Loucy (cell line): ENCODE data around the gene CNOT2.

Experiments used
- H2AFZ ChIP-seq: fragments of 200-600 bp; sonication (generic); 2 replicates; pipeline ENCODE4 v1.6.0; 2016; ENCODE audit warnings: antibody characterized with exemption, mild to moderate bottlenecking, low read length, moderate library complexity
- H3F3A ChIP-seq: fragments of 200-600 bp; 2 replicates; pipeline ENCODE4 v1.6.0; 2016; ENCODE audit warnings: antibody characterized with exemption, low read depth, mild to moderate bottlenecking
- H3K27me3 ChIP-seq: fragments of 200-600 bp; sonication (generic); 2 replicates; pipeline ENCODE4 v1.6.1; 2014; ENCODE audit warnings: low read length, mild to moderate bottlenecking; ENCODE audit not compliant: insufficient read depth, poor library complexity, severe bottlenecking
- H3K36me3 ChIP-seq: fragments of 200-600 bp; sonication (generic); 2 replicates; pipeline ENCODE4 v1.6.1; 2016; ENCODE audit warnings: low read length; ENCODE audit not compliant: insufficient read depth
- H3K4me1 ChIP-seq: fragments of 200-600 bp; sonication (generic); 2 replicates; pipeline ENCODE4 v1.5.1; 2014; ENCODE audit warnings: low read length, mild to moderate bottlenecking; ENCODE audit not compliant: insufficient read depth, poor library complexity, severe bottlenecking
- H3K4me2 ChIP-seq: fragments of 200-600 bp; sonication (generic); 2 replicates; pipeline ENCODE4 v1.6.0; 2014; ENCODE audit warnings: antibody characterized with exemption, low read length, low read depth, mild to moderate bottlenecking; ENCODE audit not compliant: poor library complexity, severe bottlenecking
- H3K4me3 ChIP-seq: fragments of 200-600 bp; sonication (generic); 2 replicates; pipeline ENCODE4 v1.5.1; 2014; ENCODE audit warnings: low read length, mild to moderate bottlenecking, mixed read lengths; ENCODE audit not compliant: poor library complexity, severe bottlenecking
- H3K79me2 ChIP-seq: fragments of 200-600 bp; sonication (generic); 2 replicates; pipeline ENCODE4 v1.6.1; 2014; ENCODE audit warnings: low read length; ENCODE audit not compliant: insufficient read depth
- H3K9ac ChIP-seq: fragments of 200-600 bp; sonication (generic); 2 replicates; pipeline ENCODE4 v1.6.0; 2014; ENCODE audit warnings: mild to moderate bottlenecking, low read depth, low read length, moderate library complexity; ENCODE audit not compliant: poor library complexity, severe bottlenecking
- H3K9me2 ChIP-seq: fragments of 200-600 bp; sonication (generic); replicated peaks from 2 replicates; pipeline ENCODE4 v1.6.1; 2016; ENCODE audit warnings: low read depth, low read length, mixed read lengths
- H3K9me3 ChIP-seq: fragments of 200-600 bp; sonication (generic); 2 replicates; pipeline ENCODE4 v1.6.1; 2014; ENCODE audit warnings: mild to moderate bottlenecking, antibody characterized with exemption, low read length, low read depth; ENCODE audit not compliant: insufficient read depth
- H4K20me1 ChIP-seq: fragments of 200-600 bp; sonication (generic); 2 replicates; pipeline ENCODE4 v1.6.0; 2014; ENCODE audit warnings: antibody characterized with exemption, low read length, mild to moderate bottlenecking; ENCODE audit not compliant: insufficient read depth, poor library complexity, severe bottlenecking
- EZH2phosphoT487 ChIP-seq: fragments of 200-600 bp; IDR thresholded peaks from 2 replicates; pipeline ENCODE4 v1.6.1; 2018; ENCODE audit warnings: antibody characterized with exemption, mild to moderate bottlenecking, moderate library complexity, borderline replicate concordance
- TF ChIP-seq, protein P1 (sequence below): fragments of 200-600 bp; sonication (generic); conservative IDR thresholded peaks from 2 replicates; pipeline ENCODE4 v1.5.1; 2014; ENCODE audit warnings: mild to moderate bottlenecking, antibody characterized with exemption, low read length

Gene CNOT2, protein sequence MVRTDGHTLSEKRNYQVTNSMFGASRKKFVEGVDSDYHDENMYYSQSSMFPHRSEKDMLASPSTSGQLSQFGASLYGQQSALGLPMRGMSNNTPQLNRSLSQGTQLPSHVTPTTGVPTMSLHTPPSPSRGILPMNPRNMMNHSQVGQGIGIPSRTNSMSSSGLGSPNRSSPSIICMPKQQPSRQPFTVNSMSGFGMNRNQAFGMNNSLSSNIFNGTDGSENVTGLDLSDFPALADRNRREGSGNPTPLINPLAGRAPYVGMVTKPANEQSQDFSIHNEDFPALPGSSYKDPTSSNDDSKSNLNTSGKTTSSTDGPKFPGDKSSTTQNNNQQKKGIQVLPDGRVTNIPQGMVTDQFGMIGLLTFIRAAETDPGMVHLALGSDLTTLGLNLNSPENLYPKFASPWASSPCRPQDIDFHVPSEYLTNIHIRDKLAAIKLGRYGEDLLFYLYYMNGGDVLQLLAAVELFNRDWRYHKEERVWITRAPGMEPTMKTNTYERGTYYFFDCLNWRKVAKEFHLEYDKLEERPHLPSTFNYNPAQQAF

DNA sequence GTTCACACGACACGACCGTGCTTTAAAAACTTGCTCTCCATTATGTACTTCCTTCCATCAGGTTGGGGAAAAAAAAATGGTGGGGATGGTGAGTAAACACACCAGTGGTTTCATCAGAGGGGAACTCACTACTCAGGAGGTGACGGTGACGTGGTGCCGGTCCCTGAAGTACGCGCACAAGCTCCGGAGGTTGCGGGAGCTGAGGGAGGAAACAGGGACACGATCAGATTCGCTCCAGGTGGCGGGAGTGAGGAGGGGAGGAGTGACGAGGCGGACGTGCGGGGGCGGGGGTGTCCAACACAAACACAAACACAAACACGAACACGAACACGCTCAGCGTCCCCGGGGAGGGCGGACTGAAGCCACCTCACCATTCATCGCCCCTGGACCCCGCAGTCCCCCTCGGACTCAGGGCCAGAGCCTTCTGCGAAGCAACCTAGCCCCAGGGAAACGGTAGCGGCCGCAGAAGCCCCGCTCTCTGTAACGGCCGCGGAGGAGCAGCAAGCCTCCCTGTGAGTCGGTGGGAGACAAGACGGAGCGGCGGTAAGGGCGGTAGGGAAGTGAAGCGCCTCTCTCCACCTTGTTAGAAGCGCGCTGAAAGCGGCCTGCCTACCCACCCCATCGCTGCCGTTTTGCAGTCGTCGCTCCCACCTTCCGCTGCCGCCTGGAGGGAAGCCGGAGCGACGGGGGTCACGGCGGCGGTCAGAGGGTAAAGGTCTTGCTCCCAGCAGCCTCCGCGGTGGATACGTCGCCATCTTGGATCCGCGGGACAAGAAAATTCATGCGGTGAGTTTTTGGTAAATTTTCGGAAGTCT lies at the start of gene CNOT2:
TSS of gene CNOT2 (plus strand) at position 739 of the 815 bp plus-strand sequence. CDS start 34,794 bp downstream, outside the sequence.
- no peaks in the 10 kb centered on the region for H3F3A ChIP-seq
- peak within 1 kb of the TSS; percentile 100 for H3K4me2 ChIP-seq
- TF ChIP-seq, protein P1, sequence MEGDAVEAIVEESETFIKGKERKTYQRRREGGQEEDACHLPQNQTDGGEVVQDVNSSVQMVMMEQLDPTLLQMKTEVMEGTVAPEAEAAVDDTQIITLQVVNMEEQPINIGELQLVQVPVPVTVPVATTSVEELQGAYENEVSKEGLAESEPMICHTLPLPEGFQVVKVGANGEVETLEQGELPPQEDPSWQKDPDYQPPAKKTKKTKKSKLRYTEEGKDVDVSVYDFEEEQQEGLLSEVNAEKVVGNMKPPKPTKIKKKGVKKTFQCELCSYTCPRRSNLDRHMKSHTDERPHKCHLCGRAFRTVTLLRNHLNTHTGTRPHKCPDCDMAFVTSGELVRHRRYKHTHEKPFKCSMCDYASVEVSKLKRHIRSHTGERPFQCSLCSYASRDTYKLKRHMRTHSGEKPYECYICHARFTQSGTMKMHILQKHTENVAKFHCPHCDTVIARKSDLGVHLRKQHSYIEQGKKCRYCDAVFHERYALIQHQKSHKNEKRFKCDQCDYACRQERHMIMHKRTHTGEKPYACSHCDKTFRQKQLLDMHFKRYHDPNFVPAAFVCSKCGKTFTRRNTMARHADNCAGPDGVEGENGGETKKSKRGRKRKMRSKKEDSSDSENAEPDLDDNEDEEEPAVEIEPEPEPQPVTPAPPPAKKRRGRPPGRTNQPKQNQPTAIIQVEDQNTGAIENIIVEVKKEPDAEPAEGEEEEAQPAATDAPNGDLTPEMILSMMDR: no peak
- TF ChIP-seq EZH2phosphoT487: no peak
- H3K27me3 ChIP-seq: no peaks in the 10 kb centered on the region
- peaks cover 60% of the 10 kb centered on the region for H4K20me1 ChIP-seq
- H3K9me2 ChIP-seq: no peaks in the 10 kb centered on the region
- peak within 1 kb of the TSS; percentile 94 for H3K9ac ChIP-seq
- peaks cover 61% of the 10 kb centered on the region for H3K4me1 ChIP-seq
- peaks cover 7% of the 10 kb centered on the region; the same call in 1 of the 2 replicates for H3K36me3 ChIP-seq
- peak within 1 kb of the TSS; percentile 98 for H3K4me3 ChIP-seq
- H3K9me3 ChIP-seq: no peaks in the 10 kb centered on the region
- H3K79me2 ChIP-seq: peaks cover 80% of the 10 kb centered on the region
- peak within 1 kb of the TSS; percentile 91 for H2AFZ ChIP-seq

DNA sequence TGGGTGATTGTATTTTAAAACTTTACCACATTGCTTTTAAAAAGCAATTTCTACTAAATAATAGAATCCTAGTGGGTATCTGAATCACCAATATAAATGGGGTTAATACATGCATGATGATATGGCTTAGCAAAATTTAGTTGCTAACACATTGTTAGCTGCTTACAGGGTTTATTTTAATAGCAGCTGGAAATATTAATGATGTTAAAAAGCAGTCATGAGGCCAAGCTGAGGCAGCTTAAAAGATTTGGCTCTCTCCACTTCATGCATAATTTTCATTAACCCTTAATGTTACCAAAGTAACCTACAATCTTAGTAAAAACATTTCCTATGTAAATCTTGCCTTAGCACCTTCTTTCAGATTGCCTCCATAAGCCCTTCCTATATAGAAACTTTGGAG lies 49.2 kb upstream of the CNOT2 start:
- no peaks in the 10 kb centered on the region for H3K9me3 ChIP-seq
- H3K79me2 ChIP-seq: no peaks in the 10 kb centered on the region
- H3K4me3 ChIP-seq: no peak overlapping the region
- H3K27me3 ChIP-seq: no peaks in the 10 kb centered on the region
- TF ChIP-seq, protein P1: no peak
- no peak for TF ChIP-seq EZH2phosphoT487
- no peaks in the 10 kb centered on the region for H3F3A ChIP-seq
- H3K4me1 ChIP-seq: peaks cover 6% of the 10 kb centered on the region
- H3K36me3 ChIP-seq: no peaks in the 10 kb centered on the region
- no peak overlapping the region for H3K4me2 ChIP-seq
- no peak overlapping the region for H3K9ac ChIP-seq
- H2AFZ ChIP-seq: no peak overlapping the region
- H3K9me2 ChIP-seq: no peaks in the 10 kb centered on the region
- no peaks in the 10 kb centered on the region for H4K20me1 ChIP-seq

DNA sequence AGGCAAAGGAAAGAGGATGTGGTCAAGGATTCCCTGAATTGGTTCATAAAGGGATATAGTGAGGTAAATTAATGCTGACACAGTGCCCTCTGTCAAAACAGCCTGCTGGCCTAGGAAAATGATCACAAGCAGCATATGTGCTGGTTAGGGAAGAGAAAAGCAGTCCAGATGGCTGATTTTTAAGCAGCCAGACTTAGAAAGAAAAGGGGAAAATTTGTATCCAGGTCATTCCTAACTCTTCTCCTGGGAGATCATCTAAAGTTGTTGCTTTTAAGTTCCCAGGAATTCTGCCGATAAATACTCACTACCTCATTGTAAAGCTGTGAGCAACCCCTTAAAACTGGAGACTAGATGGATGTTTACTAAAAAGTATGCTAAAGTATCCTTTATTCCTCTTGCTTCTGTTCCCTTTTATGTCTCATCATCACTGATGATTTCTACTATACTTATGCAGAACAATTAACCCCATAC lies 46.4 kb upstream of the CNOT2 start:
- no peak overlapping the region for H2AFZ ChIP-seq
- H3K36me3 ChIP-seq: no peaks in the 10 kb centered on the region
- no peaks in the 10 kb centered on the region for H3K27me3 ChIP-seq
- no peak overlapping the region for H3K9ac ChIP-seq
- H3K4me1 ChIP-seq: no peaks in the 10 kb centered on the region
- H3K9me2 ChIP-seq: no peaks in the 10 kb centered on the region
- no peaks in the 10 kb centered on the region for H4K20me1 ChIP-seq
- H3F3A ChIP-seq: no peaks in the 10 kb centered on the region
- TF ChIP-seq, protein P1: no peak
- no peak for TF ChIP-seq EZH2phosphoT487
- H3K79me2 ChIP-seq: no peaks in the 10 kb centered on the region
- no peaks in the 10 kb centered on the region for H3K9me3 ChIP-seq
- H3K4me2 ChIP-seq: no peak overlapping the region
- H3K4me3 ChIP-seq: no peak overlapping the region
